ENCODE results near the gene ZNF593OS. TPM values are rescaled to one million over a fixed set of nuclear protein-coding genes. Genes with fewer than 3 reads are reported as not detected.

The ZNF593OS gene
- total RNA-seq, 2 donors from 2014 or later, result not detected

GRCh38 chr1:26180010-26180506, 8.4 kb upstream of the ZNF593OS start:
- no peaks in the 10 kb centered on the region for H3K27me3 ChIP-seq
- no peak for ATAC-seq
- intact Hi-C loops (cut with DNase I), result no loop called here
- no peak overlapping the region for H3K4me3 ChIP-seq
- TF ChIP-seq CTCF (IDR thresholded peaks at IDR 0.05) (no peak), POLR2A (IDR thresholded peaks at IDR 0.05) (no peak)
- H3K4me1 ChIP-seq, result peaks cover 15% of the 10 kb centered on the region
- H3K27ac ChIP-seq, result no peak overlapping the region
- 75 to 87% methylated on average over 3 to 4 of the region's 4 CpGs for WGBS, 2 donors
- no peak for DNase-seq
- H3K36me3 ChIP-seq (replicated peaks in 1 of 2; ENCODE audit: insufficient read depth in 1 of 2, low read depth in 2 of 2), result peaks cover 0 to 15% of the 10 kb centered on the region in 2 donors
- H3K9me3 ChIP-seq, result no peaks in the 10 kb centered on the region

- intact Hi-C loops (cut with DNase I), result no loop called here
- peak within 1 kb of the TSS; percentile 40 to 79 (median 76) for H3K27ac ChIP-seq
- no peaks in the 10 kb centered on the region for H3K27me3 ChIP-seq
- peaks cover 0 to 8% of the 10 kb centered on the region in 2 donors for H3K36me3 ChIP-seq (replicated peaks in 1 of 2; ENCODE audit: insufficient read depth in 1 of 2, low read depth in 2 of 2)
- ATAC-seq, result peak; percentile 99
- 14 to 23% methylated on average over 8 to 18 of the region's 21 CpGs for WGBS, 2 donors
- peaks cover 15% of the 10 kb centered on the region for H3K4me1 ChIP-seq
- TF ChIP-seq POLR2A (IDR thresholded peaks at IDR 0.05) (peak; percentile 26 to 88 (median 80)), CTCF (IDR thresholded peaks at IDR 0.05) (peak in 6 of 7 experiments; percentile 7 to 46 (median 37))
- DNase-seq, result peak; percentile 87 to 93 (median 92)
- no peaks in the 10 kb centered on the region for H3K9me3 ChIP-seq
- peak within 1 kb of the TSS; percentile 21 to 48 for H3K4me3 ChIP-seq
Observed at GRCh38 chr1:26177182-26177684, 5.6 kb upstream of the ZNF593OS start, which contains the start of gene CNKSR1. Gene CNKSR1 (plus strand): TSS chr1:26177491. CDS start chr1:26177548, 57 bp downstream.

- WGBS, 2 donors, result 88 to 91% methylated on average over 8 of the region's 8 CpGs
- Histone ChIP-seq H3K4me1 (peaks cover 26% of the 10 kb centered on the region), H3K36me3 (replicated peaks in 1 of 2; ENCODE audit: insufficient read depth in 1 of 2, low read depth in 2 of 2) (no peaks in the 10 kb centered on the region), H3K27ac (no peak overlapping the region), H3K27me3 (no peaks in the 10 kb centered on the region), H3K4me3 (no peak overlapping the region), H3K9me3 (no peaks in the 10 kb centered on the region)
- ATAC-seq (no peak), DNase-seq (no peak)
- TF ChIP-seq CTCF (IDR thresholded peaks at IDR 0.05) (no peak), POLR2A (IDR thresholded peaks at IDR 0.05) (no peak)
- intact Hi-C loops (cut with DNase I), result no loop called here
Observed at GRCh38 chr1:26175346-26175745, 3.7 kb upstream of the ZNF593OS start.

- Histone ChIP-seq H3K36me3 (replicated peaks in 1 of 2; ENCODE audit: insufficient read depth in 1 of 2, low read depth in 2 of 2) (no peaks in the 10 kb centered on the region), H3K9me3 (no peaks in the 10 kb centered on the region), H3K4me1 (peaks cover 18% of the 10 kb centered on the region), H3K4me3 (peak overlapping the region; percentile 40 to 78), H3K27ac (peak overlapping the region; percentile 60 to 87 (median 81)), H3K27me3 (no peaks in the 10 kb centered on the region)
- intact Hi-C loops (cut with DNase I), result no loop called here
- 29 to 62% methylated on average over 4 to 8 of the region's 9 CpGs for WGBS, 2 donors
- DNase-seq, result no peak
- peak; percentile 3 for ATAC-seq
- TF ChIP-seq POLR2A (IDR thresholded peaks at IDR 0.05) (no peak), CTCF (IDR thresholded peaks at IDR 0.05) (no peak)
Observed at GRCh38 chr1:26170472-26170821, 1.2 kb downstream of the ZNF593OS start.
